ENCODE results near the gene CELF2. TPM values are rescaled to one million over a fixed set of nuclear protein-coding genes. Genes with fewer than 3 reads are reported as not detected.

Gene CELF2
- total RNA-seq, 1 donor from 2014 or later: 193 TPM

DNA sequence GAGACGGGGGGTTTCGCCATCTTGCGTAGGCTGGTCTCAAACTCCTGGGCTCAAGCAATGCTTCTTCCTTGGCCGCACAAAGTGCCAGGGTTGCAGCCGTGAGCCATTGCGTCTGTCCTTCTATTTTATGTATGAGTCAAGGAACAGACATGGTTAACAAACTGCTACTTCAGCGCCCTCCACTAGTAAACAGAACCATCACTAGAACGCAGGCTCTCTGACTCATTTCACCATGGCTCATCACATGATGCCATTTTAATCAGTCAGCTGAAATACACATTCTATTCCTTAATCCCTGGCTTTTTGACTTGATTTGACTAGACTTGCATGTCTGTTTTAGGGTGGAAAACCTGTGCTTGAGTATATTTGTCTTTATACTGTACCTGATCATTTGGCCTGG lies 41.3 kb downstream of the CELF2 start:
- DNase-seq: no peak

- DNase-seq: no peak
These were observed 46.2 kb downstream of the CELF2 start for GRCh38 chr10:11063856-11064255.

DNA sequence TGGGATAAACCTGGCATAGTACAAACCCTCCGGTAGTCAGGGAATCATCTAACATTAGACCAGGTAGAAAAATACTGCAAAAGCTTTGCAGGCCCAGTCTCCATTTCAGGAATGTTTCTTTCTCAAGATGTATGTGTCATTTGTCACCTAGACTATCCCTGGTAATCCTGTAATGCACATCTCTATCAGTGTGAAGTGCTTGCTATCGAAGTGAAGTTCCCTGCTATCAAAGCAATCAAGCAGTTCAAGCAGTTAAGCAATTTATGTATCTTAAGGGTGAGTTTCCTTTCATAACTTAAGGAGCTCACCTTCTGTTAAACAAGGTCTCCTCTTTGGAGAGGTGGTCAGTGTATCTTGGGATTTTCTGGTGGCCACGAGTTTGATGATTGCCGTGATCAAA lies 47.2 kb downstream of the CELF2 start:
- no peak for DNase-seq

- no peak for DNase-seq
These were observed 47.9 kb downstream of the CELF2 start for GRCh38 chr10:11065567-11065966.

GRCh38 chr10:11066520-11066919 lies 48.8 kb downstream of the CELF2 start:
- DNase-seq: no peak

DNA sequence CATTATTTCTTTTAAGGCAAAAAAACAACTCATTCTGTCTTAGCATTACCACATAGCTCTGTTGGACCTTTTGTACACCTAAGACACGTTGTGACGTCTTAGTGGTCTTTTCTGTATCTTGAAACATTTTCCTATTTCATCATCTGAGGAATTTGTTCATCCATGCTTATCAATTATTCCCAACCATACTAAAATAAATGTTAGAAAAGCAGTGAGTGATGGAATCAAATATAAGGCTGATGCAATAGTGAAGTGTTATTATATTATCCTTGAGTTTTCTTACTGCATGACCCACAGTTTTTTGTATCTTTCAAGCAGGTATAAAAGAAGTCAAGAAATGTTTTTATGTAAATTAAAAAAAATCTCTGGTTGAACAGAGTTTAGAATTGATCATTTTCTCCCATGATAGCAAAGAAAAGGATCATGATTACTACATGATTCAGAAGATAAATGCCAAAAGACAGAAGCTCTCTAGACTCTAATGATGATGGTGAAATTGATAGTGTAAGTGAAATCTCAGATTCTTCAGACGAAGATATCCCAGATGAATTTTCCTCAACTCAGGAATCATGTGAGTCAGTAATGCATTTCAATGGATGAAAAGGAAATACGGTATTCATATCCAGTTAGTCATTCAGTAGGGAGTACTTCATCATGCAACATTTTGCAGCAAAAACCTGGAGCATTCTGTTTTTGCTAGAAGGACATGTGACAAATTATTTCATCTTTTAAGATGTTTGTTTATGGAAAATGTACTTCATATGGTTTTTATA lies 51.4 kb downstream of the CELF2 start:
- DNase-seq: no peak

- no peak for DNase-seq
These were observed 55.7 kb downstream of the CELF2 start for GRCh38 chr10:11073410-11073809.

DNA sequence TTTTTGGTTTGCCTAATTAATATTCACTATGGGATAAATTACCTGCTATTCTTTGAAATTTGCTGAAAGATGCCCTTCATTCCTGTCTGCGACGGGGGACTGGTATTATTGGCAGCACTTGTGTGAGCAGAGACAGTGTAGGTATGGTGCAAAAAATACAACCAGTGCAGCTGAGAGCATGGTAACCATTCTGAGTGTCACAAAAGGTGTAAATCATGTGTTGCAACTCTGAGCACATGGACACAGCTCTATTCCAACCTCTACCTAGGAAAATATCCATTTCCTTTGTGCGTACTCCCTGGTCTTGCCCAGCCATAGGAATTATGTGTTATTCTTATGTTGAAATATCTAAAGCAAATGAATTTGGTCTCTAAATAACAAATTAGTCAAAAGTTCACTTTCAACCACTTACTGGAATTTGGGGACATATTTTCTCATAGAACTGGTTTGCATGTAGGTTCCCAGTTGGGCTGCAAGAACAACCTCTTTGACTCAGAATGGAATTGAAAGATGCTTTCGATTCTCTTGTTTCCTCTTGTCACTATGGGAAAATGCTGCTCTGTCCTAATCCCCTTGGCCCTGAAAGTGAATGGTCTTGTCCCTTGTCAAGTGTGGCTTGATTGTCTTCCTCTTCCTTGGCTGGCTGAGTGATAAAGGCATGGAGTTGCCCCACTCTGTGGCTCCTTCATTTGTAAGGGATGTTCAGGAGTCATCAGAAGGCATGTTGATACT lies 57.0 kb downstream of the CELF2 start:
- DNase-seq: no peak

DNA sequence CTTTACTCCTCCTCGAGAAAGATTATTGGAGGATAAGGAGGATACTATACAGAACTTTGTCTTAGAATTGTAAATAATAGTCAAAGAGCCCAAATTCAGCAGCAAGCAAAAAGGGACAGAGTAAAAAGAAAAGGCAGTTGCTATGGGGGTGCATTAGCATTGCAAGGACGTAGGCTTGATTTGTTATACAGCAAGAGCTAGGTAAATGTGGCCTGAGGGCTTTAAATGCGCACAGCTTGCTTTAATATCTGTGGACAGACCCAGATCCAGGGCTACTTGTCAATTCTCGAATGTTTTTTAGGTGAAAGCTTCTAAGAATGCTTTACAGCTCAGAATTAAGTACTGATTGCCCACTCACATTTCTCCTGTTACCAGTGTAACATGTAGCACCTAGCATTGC lies 58.5 kb downstream of the CELF2 start:
- DNase-seq: no peak

GRCh38 chr10:11080564-11080984 lies 62.9 kb downstream of the CELF2 start:
- DNase-seq: no peak

DNA sequence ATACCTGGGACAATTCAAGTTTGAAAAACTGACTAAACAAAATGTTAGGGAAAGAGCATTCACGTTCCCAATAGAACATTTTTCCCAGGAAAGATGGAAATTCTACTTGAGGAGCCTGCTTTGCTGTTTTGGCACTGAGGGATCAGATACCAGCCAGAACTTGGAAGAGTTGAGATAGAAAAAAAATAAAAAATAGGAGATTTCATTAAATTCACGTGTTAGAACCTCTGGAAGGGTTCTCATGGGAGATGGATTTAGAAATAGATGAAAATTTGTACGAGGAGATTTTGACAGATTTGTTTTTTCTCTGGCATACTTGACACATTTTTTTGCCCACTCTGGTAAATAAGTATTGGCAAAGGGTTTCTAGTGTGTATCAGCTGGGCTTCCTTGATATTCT lies 63.7 kb downstream of the CELF2 start:
- DNase-seq: no peak

GRCh38 chr10:11082526-11082925 lies 64.9 kb downstream of the CELF2 start:
- no peak for DNase-seq

GRCh38 chr10:11083051-11083450 lies 65.4 kb downstream of the CELF2 start:
- DNase-seq: no peak

DNA sequence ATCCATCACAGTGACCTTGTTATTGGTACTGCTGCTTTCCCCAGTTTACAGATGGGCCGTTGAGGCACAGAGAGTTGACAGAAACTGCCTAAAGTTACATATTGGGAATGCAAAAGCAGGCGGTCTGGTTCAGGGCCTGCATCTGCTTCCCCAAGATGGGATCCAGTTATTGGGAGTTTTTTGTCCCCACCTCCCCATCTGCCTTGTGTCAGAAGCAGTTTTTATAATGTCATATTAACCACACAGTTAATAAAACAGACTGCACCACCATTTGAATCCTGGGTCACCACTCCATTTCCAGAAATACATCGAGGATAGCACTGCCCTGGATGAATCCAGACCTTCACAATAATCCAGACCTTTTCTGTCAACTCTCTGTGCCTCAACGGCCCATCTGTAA lies 67.9 kb downstream of the CELF2 start:
- no peak for DNase-seq

- no peak for DNase-seq
These were observed 68.6 kb downstream of the CELF2 start for GRCh38 chr10:11086177-11086840.

DNA sequence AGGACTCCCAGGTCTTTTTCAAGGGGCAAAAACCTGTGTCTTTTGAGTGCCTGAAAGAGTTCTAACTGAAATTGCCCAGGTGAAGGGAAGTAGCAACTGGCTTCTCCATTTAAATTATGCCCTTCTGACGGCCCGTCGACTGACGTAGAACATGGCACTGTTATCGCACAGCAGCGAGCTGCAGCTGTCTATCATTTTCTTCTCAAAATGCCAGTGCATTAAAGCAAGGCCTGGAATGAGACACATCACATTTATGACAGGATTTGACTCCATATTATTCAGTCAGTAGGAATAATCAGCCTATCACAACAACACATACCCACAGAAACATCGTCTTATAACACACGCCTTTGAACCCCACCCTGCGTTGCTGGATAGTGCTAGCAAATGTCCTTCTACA lies 69.7 kb downstream of the CELF2 start:
- DNase-seq: no peak

GRCh38 chr10:11088709-11089108 lies 71.0 kb downstream of the CELF2 start:
- DNase-seq: peak; percentile 42

DNA sequence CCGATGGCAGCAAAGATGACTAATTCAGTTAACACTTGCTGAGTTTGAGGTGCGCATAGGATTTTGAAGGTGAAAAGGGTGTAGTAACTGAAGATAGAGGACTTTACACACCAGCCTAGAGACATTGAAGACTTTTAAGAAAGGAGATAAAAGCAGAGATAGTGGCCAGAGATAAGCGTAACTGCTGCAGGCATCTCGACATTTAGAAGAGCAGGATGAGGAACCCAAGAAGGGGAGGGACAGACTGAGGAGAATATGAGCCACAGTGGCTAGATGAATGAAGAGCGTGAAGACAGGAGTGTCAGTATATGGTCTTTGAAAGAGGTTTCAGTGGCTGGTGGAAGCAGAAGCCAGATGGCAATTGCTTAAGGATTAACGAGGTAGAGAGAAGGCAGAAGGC lies 71.6 kb downstream of the CELF2 start:
- no peak for DNase-seq

GRCh38 chr10:11091517-11092102 lies 73.9 kb downstream of the CELF2 start:
- DNase-seq: no peak

DNA sequence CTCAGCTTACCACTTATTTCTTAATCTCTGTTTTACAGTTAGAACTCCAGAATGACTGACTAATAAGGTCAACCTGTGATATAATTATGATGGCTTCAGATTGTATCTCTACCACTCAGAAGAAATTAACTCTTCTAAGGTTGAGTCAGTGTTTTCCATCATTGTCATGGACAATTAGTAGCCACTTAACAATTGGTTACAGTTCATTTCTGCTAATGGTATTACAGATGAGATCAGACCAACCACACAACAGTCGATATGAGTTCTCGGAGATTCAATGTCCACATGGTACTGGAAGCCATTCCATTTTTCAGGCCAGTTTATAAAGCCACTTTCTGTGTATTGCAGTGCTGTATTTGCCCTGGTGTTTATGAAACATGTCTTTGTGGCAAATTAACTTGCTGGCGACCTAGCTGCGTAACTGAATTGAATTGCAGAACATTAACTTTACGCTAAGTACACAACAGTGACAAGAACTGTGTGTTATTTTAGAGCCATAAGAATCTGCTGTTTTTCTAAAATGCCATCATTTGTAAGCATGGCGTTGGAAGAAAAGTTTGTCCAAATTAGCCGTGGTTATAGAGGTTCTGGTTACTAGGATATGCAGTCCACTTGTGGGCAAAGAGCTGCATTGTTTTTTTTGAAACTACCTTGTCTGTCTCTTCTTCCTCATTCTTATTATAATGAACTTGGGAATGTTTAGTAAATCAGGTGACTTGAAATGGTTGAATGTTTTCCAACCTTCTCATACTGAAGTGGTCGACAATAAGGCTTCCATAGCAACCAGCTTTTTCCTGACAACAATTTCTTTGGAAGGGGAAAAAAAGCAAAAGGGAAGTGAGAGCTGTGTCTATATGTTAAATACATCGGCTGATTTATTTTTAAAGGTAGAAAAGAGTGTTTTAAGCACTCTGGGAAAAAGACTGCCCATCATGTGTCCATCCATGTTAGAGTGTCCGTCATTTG lies 76.4 kb downstream of the CELF2 start:
- DNase-seq: no peak

DNA sequence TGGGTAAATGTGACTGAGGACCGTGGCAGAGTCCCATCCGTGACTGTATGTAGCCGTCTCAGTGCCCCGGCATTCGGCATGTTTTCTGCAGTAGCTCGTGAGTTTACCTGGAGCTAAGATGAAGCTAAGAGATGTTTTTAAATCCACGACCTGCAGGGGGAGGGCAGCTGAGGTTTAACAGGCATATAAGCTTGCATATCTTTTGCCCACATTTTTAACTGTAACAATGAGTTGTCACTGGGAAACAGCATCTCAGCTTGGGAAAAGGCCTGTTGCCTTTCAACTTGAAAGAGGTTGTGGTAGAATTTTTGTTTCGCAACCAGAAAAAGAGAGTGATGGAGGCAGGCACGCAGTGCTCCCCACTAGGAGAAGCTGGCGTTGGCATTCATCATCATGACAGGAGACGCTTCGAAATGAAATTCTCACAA lies 77.7 kb downstream of the CELF2 start:
- DNase-seq: no peak

- DNase-seq: no peak
These were observed 78.8 kb downstream of the CELF2 start for GRCh38 chr10:11096422-11096821.

Measured in occipital lobe (tissue), 2 donors.